Upper lobe of left lung (tissue), 6 donors: ENCODE measurements around the gene TSR1. TPM values are rescaled to one million over a fixed set of nuclear protein-coding genes. Genes with fewer than 3 reads are reported as not detected.

Experiments
- ATAC-seq, 2 donors: fragments of 200-7000 bp; cut with Tn5 transposase; one replicate each; pipeline ENCODE4 v1.9.1; 2022; ENCODE audit warnings: mild to moderate bottlenecking in 2 of 2, moderate library complexity in 2 of 2; ENCODE audit not compliant: low FRiP score in 2 of 2
- DNase-seq, 2 donors: peaks; one replicate each; pipeline ENCODE4 v3.0.0-alpha.2; 2019 to 2020
- H3K27ac ChIP-seq, 4 donors: fragments of 200-600 bp; sonication (generic); one replicate each; pipeline ENCODE4 v1.5.1; 2016 to 2019
- H3K27me3 ChIP-seq, 4 donors: fragments of 200-600 bp; sonication (generic); one replicate each; pipeline ENCODE4 v1.5.1; 2017 to 2019
- H3K36me3 ChIP-seq, 4 donors: fragments of 200-600 bp; sonication (generic); one replicate each; pipeline ENCODE4 v1.5.1; 2016 to 2019
- H3K4me1 ChIP-seq, 4 donors: fragments of 200-600 bp; sonication (generic); one replicate each; pipeline ENCODE4 v1.5.1; 2018 to 2019
- H3K4me3 ChIP-seq, 4 donors: fragments of 200-600 bp; sonication (generic); one replicate each; pipeline ENCODE4 v1.5.1; 2017 to 2019; ENCODE audit warnings: mild to moderate bottlenecking in 2 of 4, moderate library complexity in 1 of 4
- H3K9me3 ChIP-seq, 4 donors: fragments of 200-600 bp; sonication (generic); one replicate each; pipeline ENCODE4 v1.5.1; 2018 to 2019
- EP300 ChIP-seq, 4 donors: sonication (generic); formaldehyde crosslinking; IDR thresholded peaks; one replicate each; pipeline ENCODE4 v1.5.1; 2017; ENCODE audit warnings: antibody characterized with exemption in 4 of 4, control low read depth in 2 of 4
- POLR2A ChIP-seq, 4 donors: fragments of 450-650 bp; IDR thresholded peaks; one replicate each; pipeline ENCODE4 v1.5.1; 2016 to 2017; ENCODE audit warnings: antibody characterized with exemption in 4 of 4, mild to moderate bottlenecking in 2 of 4
- POLR2AphosphoS5 ChIP-seq, 2 donors: sonication (generic); formaldehyde crosslinking; IDR thresholded peaks; one replicate each; pipeline ENCODE4 v1.5.1; 2017; ENCODE audit warnings: antibody characterized with exemption in 2 of 2
- WGBS, 2 donors: methylation state at CpG; one replicate each; pipeline ENCODE4 v1.1.5; 2017 to 2018; 5-methylcytosine and 5-hydroxymethylcytosine counted together
- total RNA-seq, 6 donors: library from RNA; depleted of rRNA in 4 of 6; stranded (reverse); fragments of >200 nt in 4 of 6; gene quantifications; one replicate each; pipeline versions ENCODE4 v1.1.0 to v1.2.1, GENCODE V29; 2016 to 2021
- TF ChIP-seq, protein P1 (sequence below), 6 experiments: fragments of 450-650 bp in 4 of 6; fragments of 200-600 bp in 2 of 6; sonication (generic) in 2 of 6; IDR thresholded peaks; one replicate each; pipeline ENCODE4 v1.5.1; 2016 to 2019; ENCODE audit warnings: antibody characterized with exemption in 6 of 6
- donor health status: DM: no; HTN: no; CAD: no; lungs with moderate emphysema.
- donor health status: DM: no; HTN: yes; CAD: no; lungs with severe emphysema.

TSR1 gene
- total RNA-seq, 6 donors from 2014 or later: 15.8 to 52.4 (median 23.6) TPM

DNA sequence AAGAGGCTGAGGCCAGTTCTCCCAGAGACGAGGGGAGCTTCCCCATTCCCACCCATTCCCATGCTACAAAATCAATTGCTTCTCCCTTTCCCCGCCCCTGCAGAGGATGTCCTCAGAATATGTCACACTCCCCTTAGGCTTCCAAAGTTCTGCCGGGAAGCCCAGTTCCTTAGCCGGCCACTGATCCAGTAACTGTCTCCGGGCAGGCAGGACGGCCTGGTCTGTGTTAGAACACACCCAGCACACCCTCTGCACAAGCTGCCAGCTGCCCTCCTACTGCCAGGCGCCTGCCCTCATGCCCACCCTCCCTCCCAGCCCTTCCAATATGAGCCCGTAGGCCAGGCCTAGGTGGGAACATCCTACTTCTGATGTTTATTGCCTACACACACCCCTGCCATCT, 32.1 kb upstream of the TSR1 start:
- ATAC-seq: no peak
- peaks cover 0 to 64% (median 44%) of the 10 kb centered on the region in 4 donors for H3K36me3 ChIP-seq
- 82 to 91% methylated on average over 8 of the region's 8 CpGs for WGBS, 2 donors

DNA sequence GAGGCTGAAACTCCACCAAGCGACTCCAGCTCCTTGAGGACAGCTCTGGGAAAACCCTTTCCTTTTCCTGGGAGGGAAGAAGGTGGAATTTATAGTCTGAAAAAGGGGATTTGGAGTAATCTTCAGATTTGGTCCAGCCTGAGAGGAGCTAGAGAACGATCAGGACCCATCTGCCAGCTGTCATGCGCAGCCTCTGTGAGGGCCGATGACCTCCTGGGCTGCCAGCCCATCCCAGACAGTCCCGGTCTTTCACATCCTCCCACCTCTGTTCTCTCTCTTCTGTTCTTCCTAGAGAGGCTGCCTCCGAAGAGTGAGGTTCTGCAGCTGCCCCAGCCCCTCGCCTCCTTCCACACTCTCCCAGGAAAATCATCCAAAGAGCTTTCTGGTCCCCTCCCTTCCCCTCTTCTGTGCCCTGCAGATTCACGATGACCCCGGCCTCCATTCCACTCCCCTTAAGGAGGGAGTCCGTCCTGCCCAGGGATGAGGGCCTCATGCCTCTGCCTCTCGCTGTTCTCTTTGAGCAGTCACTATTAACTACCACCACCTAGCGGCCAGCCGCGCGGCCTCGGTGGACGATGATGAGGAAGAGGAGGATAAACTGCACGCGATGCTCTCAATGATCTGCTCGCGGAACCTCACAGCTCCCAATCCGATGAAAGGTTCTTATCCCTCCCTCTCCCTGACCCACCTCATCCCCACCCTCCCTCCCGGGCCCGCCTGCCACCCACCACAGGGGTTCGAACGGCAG, 30.7 kb upstream of the TSR1 start:
- Histone ChIP-seq H3K4me1 (no peaks in the 10 kb centered on the region), H3K27ac (no peak overlapping the region), H3K4me3 (no peak overlapping the region), H3K27me3 (no peaks in the 10 kb centered on the region), H3K36me3 (peaks cover 0 to 61% (median 45%) of the 10 kb centered on the region in 4 donors), H3K9me3 (no peaks in the 10 kb centered on the region)
- no peak for DNase-seq
- 88 to 90% methylated on average over 21 to 26 of the region's 26 CpGs for WGBS, 2 donors
- TF ChIP-seq POLR2A (IDR thresholded peaks at IDR 0.05): no peak
- TF ChIP-seq, protein P1, sequence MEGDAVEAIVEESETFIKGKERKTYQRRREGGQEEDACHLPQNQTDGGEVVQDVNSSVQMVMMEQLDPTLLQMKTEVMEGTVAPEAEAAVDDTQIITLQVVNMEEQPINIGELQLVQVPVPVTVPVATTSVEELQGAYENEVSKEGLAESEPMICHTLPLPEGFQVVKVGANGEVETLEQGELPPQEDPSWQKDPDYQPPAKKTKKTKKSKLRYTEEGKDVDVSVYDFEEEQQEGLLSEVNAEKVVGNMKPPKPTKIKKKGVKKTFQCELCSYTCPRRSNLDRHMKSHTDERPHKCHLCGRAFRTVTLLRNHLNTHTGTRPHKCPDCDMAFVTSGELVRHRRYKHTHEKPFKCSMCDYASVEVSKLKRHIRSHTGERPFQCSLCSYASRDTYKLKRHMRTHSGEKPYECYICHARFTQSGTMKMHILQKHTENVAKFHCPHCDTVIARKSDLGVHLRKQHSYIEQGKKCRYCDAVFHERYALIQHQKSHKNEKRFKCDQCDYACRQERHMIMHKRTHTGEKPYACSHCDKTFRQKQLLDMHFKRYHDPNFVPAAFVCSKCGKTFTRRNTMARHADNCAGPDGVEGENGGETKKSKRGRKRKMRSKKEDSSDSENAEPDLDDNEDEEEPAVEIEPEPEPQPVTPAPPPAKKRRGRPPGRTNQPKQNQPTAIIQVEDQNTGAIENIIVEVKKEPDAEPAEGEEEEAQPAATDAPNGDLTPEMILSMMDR (IDR thresholded peaks at IDR 0.05): no peak
- TF ChIP-seq POLR2AphosphoS5 (IDR thresholded peaks at IDR 0.05): no peak
- no peak for TF ChIP-seq EP300 (IDR thresholded peaks at IDR 0.05)
- no peak for ATAC-seq

More for the DNA sequence above, 32.1 kb upstream of the TSR1 start:
- Histone ChIP-seq H3K27me3 (no peaks in the 10 kb centered on the region), H3K27ac (no peak overlapping the region), H3K4me3 (no peak overlapping the region), H3K9me3 (no peaks in the 10 kb centered on the region), H3K4me1 (no peaks in the 10 kb centered on the region)
- no peak for TF ChIP-seq EP300 (IDR thresholded peaks at IDR 0.05)
- no peak for TF ChIP-seq POLR2AphosphoS5 (IDR thresholded peaks at IDR 0.05)
- TF ChIP-seq POLR2A (IDR thresholded peaks at IDR 0.05): no peak
- TF ChIP-seq, protein P1 (IDR thresholded peaks at IDR 0.05): no peak
- no peak for DNase-seq

DNA sequence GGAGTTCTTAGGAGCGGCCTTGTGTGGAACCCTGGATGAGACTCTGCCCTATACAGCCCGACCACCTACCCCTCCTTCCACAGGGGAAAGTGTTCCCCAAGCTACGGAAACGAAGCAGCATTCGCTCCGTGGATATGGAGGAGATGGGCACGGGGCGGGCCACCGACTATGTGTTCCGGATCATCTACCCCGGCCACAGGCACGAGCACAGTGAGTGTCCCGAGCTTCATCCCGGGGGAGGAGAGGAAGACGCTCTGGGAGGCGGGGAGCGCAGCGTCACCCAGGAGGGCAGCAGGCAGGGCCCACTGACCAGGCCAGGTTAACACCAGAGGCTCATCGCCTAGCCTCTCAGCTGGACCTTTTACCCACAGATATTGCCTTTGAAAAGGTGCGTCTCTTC, 28.9 kb upstream of the TSR1 start:
- Histone ChIP-seq H3K9me3 (no peaks in the 10 kb centered on the region), H3K36me3 (peaks cover 0 to 64% (median 41%) of the 10 kb centered on the region in 4 donors), H3K4me3 (no peak overlapping the region), H3K27me3 (no peaks in the 10 kb centered on the region), H3K27ac (no peak overlapping the region), H3K4me1 (no peaks in the 10 kb centered on the region)
- no peak for DNase-seq
- 92 to 100% methylated on average over 4 to 20 of the region's 20 CpGs for WGBS, 2 donors
- no peak for TF ChIP-seq POLR2A (IDR thresholded peaks at IDR 0.05)
- TF ChIP-seq, protein P1 (IDR thresholded peaks at IDR 0.05): no peak
- TF ChIP-seq EP300 (IDR thresholded peaks at IDR 0.05): no peak
- no peak for TF ChIP-seq POLR2AphosphoS5 (IDR thresholded peaks at IDR 0.05)
- ATAC-seq: no peak

DNA sequence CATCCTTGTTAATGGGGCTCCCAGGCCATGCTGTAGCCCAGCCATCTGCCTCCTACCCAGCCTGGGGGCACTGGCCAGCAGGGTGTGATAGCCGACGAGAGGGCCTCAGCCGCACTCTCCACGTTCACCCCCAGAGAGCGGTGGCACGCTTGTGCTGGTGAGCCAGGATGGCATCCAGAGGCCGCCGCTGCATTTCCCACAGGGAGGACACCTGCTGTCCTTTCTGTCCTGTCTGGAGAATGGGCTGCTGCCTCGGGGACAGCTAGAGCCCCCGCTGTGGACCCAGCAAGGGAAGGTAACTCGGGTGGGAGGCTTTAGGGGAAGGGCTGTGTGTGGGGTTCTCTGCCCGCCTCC, 28.5 kb upstream of the TSR1 start:
- no peak overlapping the region for H3K4me3 ChIP-seq
- H3K27ac ChIP-seq: no peak overlapping the region
- peaks cover 0 to 64% (median 41%) of the 10 kb centered on the region in 4 donors for H3K36me3 ChIP-seq
- no peak for DNase-seq
- H3K9me3 ChIP-seq: no peaks in the 10 kb centered on the region
- TF ChIP-seq POLR2A (IDR thresholded peaks at IDR 0.05) (no peak), POLR2AphosphoS5 (IDR thresholded peaks at IDR 0.05) (no peak), EP300 (IDR thresholded peaks at IDR 0.05) (no peak)
- TF ChIP-seq, protein P1 (IDR thresholded peaks at IDR 0.05): no peak
- H3K27me3 ChIP-seq: no peaks in the 10 kb centered on the region
- ATAC-seq: no peak
- no peaks in the 10 kb centered on the region for H3K4me1 ChIP-seq
- WGBS, 2 donors: 77 to 89% methylated on average over 8 to 12 of the region's 12 CpGs
